Thoracic aorta (tissue), 2 donors: Measurements from ENCODE around the gene ATP1B1. TPM values are rescaled to one million over a fixed set of nuclear protein-coding genes. Genes with fewer than 3 reads are reported as not detected.

ENCODE experiments used
- ATAC-seq: fragments of 150-250 bp; one replicate; pipeline ENCODE4 v1.8.0; 2017; ENCODE audit warnings: low read depth; ENCODE audit not compliant: insufficient number of reproducible peaks, low FRiP score
- DNase-seq: peaks from one replicate; pipeline ENCODE4 v3.0.0-alpha.2; 2020; ENCODE audit warnings: low spot score
- H3K27ac ChIP-seq, 2 donors: fragments of 200-600 bp; sonication (generic); 1 replicate in 1 of 2; 2 replicates in 1 of 2; pipeline ENCODE4 v1.5.1; 2016; ENCODE audit warnings: mild to moderate bottlenecking in 2 of 2, moderate library complexity in 2 of 2
- H3K27me3 ChIP-seq: fragments of 200-600 bp; sonication (generic); replicated peaks from 2 replicates; pipeline ENCODE4 v1.6.0; 2016; ENCODE audit warnings: mild to moderate bottlenecking; ENCODE audit not compliant: insufficient read depth
- H3K36me3 ChIP-seq: fragments of 200-600 bp; sonication (generic); one replicate; pipeline ENCODE4 v1.5.1; 2016
- H3K4me1 ChIP-seq, 2 donors: fragments of 200-600 bp; sonication (generic); 1 replicate in 1 of 2; 2 replicates in 1 of 2; pipeline versions ENCODE4 v1.5.1 to v1.6.0; 2016; ENCODE audit warnings: low read depth in 2 of 2, mild to moderate bottlenecking in 1 of 2; ENCODE audit not compliant: control insufficient read depth in 1 of 2
- H3K4me3 ChIP-seq: fragments of 200-600 bp; sonication (generic); 2 replicates; pipeline ENCODE4 v1.5.1; 2016; ENCODE audit warnings: mild to moderate bottlenecking
- H3K9me3 ChIP-seq: fragments of 200-600 bp; sonication (generic); 2 replicates; pipeline ENCODE4 v1.5.1; 2016
- total RNA-seq, 2 donors: library from RNA; depleted of rRNA; stranded (reverse); fragments of >200 nt; gene quantifications; one replicate each; pipeline versions ENCODE4 v1.1.0 to v1.2.3, GENCODE V29; 2016
- TF ChIP-seq, protein P1 (sequence below): fragments of 200-600 bp; sonication (generic); IDR thresholded peaks from one replicate; pipeline ENCODE4 v1.5.1; 2019; ENCODE audit warnings: antibody characterized with exemption

ATP1B1 gene
- total RNA-seq, 2 donors from 2014 or later: 19.4 to 33.9 TPM

DNA sequence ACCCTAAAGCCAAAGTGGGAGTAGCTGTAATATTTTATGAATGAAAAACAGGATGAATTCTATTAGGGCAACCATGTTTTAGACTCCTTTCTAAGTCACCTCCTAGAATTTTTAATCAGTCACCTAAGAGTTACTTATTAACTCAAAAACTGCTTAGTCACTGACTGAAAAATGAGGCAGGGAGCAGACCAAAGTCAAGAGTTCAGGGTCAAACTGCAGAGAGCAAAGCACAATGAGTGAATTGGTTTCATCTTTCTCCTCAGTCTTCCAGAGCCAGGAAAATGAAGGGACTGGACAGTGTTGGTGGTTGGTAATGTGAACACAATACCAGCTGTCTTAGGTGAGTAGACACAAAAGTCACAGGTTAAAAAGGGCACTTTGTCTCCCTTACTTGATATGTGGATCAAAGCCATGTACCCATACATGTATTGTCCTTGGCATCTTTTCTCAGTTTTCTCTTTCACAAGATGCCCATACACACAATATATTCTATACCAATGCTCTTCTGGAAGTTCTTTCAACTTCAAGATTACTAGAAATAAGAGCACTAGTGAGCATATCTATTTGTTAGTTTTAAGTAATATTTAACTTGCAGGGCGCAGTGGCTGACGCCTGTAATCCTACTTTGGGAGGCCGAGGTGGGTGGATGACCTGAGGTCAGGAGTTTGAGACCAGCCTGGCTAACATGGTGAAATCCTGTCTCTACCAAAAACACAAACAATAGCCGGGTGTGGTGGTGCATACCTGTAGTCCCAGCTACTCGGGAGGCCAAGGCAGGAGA lies 42.2 kb downstream of the ATP1B1 start:
- Histone ChIP-seq H3K9me3 (no peaks in the 10 kb centered on the region), H3K27ac (no peak overlapping the region), H3K4me3 (no peak overlapping the region), H3K27me3 (no peaks in the 10 kb centered on the region), H3K36me3 (no peaks in the 10 kb centered on the region), H3K4me1 (no peaks in the 10 kb centered on the region)
- DNase-seq: no peak
- TF ChIP-seq, protein P1, sequence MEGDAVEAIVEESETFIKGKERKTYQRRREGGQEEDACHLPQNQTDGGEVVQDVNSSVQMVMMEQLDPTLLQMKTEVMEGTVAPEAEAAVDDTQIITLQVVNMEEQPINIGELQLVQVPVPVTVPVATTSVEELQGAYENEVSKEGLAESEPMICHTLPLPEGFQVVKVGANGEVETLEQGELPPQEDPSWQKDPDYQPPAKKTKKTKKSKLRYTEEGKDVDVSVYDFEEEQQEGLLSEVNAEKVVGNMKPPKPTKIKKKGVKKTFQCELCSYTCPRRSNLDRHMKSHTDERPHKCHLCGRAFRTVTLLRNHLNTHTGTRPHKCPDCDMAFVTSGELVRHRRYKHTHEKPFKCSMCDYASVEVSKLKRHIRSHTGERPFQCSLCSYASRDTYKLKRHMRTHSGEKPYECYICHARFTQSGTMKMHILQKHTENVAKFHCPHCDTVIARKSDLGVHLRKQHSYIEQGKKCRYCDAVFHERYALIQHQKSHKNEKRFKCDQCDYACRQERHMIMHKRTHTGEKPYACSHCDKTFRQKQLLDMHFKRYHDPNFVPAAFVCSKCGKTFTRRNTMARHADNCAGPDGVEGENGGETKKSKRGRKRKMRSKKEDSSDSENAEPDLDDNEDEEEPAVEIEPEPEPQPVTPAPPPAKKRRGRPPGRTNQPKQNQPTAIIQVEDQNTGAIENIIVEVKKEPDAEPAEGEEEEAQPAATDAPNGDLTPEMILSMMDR: no peak
- ATAC-seq: no peak

DNA sequence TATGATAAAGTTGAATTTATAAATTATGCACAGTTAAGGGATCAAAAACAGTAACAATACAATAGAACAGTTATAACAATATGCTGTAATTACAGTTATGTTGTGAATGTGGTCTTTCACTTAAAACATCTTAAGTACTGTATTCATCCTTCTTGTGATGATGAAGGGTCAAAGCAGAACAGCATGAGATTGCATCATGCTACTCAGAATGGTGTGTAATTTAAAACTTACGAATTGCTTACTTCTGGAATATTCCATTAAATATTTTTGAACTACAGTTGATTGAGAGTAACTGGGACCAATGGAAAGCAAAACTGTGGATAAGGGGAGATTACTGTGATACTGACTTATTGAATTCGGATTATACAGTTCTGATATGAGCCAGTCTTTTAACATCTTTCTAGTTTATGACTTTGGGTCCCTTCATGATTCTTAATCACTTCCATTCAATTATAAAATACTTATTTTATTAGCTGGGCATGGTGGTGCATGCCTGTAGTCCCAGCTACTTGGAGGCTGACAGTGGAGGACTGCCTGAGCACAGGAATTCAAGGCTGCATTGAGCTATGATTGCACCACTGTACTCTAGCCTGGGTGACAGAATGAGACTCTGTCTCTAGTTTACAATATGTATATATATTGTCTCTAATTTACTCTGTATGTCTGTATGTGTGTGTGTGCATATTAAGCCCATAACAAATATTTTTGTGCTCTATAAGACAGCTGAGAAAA lies 43.2 kb downstream of the ATP1B1 start:
- Histone ChIP-seq H3K27ac (no peak overlapping the region), H3K4me1 (no peaks in the 10 kb centered on the region), H3K4me3 (no peak overlapping the region), H3K9me3 (no peaks in the 10 kb centered on the region), H3K36me3 (no peaks in the 10 kb centered on the region), H3K27me3 (no peaks in the 10 kb centered on the region)
- ATAC-seq: no peak
- TF ChIP-seq, protein P1: no peak
- DNase-seq: no peak

DNA sequence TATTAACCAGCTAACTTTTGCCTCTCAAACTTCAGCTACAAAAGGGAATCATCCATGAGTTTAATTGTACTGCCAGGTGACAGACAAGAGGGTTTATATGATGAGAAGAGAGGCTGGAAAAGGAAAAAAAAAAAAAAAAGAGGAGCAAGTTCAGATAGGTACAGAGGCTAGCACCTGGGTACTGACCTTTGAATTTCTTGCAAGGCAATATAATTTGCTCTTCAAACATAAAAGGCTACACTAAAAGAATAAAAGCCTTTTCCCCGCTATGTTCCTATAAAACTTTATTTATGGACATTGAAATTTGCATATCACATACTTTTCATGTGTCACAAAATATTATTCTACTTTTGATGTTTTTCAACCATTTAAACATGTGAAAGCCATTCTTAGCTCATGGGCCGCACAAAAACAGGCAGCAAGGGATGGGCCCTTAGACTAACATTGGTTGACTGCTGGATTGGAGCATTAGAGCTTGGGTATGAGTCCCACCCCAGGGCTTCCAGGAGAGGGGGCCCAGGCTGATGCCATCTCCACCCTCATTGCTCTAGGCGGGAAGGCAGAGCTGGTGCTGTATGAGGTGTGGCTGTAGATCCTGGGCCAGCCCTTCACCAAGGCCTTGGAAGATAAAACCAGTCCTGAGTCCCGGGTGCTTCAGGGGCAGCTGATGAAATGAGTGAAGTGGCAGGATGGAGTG lies 44.3 kb downstream of the ATP1B1 start:
- no peak overlapping the region for H3K4me3 ChIP-seq
- ATAC-seq (no peak), DNase-seq (no peak)
- H3K27me3 ChIP-seq: no peaks in the 10 kb centered on the region
- no peaks in the 10 kb centered on the region for H3K9me3 ChIP-seq
- no peak overlapping the region for H3K27ac ChIP-seq
- TF ChIP-seq, protein P1: no peak
- H3K36me3 ChIP-seq: no peaks in the 10 kb centered on the region
- H3K4me1 ChIP-seq: no peaks in the 10 kb centered on the region

DNA sequence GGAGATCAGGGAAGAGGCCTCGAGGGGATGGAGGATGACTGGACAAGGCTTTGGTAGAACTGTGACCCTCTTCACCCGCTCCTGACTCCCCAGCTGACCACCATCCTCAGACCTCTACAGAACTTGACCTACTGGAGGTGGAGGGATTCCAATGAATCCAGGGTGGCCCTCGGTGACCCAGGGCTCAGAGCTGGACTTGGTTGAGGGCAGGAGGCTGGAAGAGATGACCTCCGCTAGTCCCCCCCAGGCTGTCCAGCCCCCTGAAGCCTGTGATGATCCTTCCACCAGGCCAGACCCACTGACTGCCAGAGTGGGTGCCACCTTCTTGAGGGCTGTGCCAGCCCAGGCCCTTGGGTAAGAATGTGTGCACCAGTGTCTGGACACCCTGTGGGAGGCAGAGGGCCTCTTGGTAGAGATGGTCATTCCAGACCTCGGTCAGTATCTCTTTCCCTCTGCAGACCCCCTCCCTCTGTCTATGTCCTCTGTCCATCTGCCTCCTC lies 44.9 kb downstream of the ATP1B1 start:
- H3K27me3 ChIP-seq: no peaks in the 10 kb centered on the region
- H3K27ac ChIP-seq: no peak overlapping the region
- H3K4me1 ChIP-seq: no peaks in the 10 kb centered on the region
- no peak for ATAC-seq
- TF ChIP-seq, protein P1: no peak
- H3K9me3 ChIP-seq: no peaks in the 10 kb centered on the region
- no peak overlapping the region for H3K4me3 ChIP-seq
- DNase-seq: no peak
- H3K36me3 ChIP-seq: no peaks in the 10 kb centered on the region

DNA sequence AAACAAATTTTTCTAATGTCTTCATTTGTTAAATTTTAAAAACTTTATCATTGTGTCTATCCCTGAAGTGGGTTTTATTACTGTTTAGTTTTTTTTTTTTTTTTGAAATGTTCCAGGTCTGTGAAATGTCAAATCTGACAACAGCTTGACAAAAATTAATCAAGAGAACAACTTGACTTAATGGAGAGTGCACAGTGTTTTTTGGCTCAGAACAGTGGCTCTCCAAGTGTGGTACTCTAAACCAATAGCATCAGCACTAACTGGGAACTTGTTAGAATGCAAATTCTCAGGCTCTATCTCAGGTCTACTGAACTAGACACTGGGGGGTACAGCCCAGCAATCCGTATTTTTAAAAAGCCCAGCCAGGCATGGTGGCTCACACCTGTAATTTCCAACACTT lies 49.2 kb downstream of the ATP1B1 start:
- TF ChIP-seq, protein P1: no peak
- Histone ChIP-seq H3K36me3 (no peaks in the 10 kb centered on the region), H3K9me3 (no peaks in the 10 kb centered on the region), H3K27ac (no peak overlapping the region), H3K4me1 (peaks cover 0 to 2% of the 10 kb centered on the region in 2 donors), H3K27me3 (no peaks in the 10 kb centered on the region), H3K4me3 (no peak overlapping the region)
- ATAC-seq (no peak), DNase-seq (no peak)
